Limb (tissue), 2 donors: ENCODE measurements around the gene LRRC26.

Experiments used
- DNase-seq, 2 donors: peaks; one replicate each; pipeline ENCODE4 v3.0.0-alpha.2; 2016; ENCODE audit errors: extremely low spot score in 2 of 2

The LRRC26 gene

DNA sequence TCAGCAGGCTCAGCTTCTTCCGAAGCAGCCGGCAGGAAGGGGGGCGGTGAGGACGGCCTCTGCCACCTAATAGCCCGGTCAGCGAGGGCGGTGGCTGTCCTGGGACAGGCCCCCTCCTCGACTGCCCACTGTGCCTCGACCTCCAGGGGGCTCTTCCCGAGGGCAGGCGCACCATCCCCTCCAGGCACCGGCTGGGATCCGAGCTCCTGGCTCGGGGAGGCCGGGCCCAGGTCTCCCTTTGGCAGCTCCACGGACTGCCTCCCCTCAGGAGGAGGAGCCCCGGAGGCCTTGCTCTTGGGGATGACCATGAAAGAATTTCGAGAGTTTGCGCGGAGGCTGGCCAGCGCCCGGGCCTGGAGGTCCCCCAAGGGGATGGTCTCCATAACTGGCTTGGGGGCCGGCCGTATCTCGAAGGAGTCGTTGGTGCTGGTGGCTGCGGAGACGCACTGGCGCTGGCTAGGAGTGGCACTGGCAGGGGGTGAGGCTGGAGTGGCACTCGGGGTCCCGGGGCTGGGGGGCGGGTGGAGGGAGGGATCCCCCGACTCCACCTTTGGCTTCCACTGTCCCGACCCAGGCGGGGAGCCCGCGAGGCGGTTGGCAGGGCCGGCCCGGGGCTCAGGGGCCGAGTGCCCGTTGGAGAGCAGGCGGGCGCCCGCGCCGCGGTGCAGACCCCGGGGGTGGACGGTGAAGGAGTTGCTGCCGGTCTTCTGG lies 29.7 kb upstream of the LRRC26 start:
- DNase-seq: no peak

DNA sequence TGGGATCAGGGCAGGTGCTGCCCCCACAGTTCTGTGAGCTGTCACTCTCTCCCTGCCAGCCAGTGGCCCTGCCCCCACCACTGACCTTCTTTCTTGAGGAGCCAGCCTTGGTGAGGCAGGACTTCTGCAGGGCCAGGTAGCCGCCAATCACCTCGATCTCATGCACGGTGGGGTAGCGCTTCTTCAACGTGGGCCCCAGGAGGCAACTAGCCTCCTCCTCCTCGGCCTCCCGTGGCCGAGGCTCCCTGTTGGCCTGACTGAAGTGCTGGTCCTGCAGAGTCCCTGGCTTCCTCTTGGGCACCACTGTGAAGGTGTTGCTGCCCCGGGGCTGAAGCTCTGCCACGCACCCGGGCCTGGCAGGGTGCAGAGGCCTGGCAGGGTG lies 29.0 kb upstream of the LRRC26 start:
- no peak for DNase-seq

DNA sequence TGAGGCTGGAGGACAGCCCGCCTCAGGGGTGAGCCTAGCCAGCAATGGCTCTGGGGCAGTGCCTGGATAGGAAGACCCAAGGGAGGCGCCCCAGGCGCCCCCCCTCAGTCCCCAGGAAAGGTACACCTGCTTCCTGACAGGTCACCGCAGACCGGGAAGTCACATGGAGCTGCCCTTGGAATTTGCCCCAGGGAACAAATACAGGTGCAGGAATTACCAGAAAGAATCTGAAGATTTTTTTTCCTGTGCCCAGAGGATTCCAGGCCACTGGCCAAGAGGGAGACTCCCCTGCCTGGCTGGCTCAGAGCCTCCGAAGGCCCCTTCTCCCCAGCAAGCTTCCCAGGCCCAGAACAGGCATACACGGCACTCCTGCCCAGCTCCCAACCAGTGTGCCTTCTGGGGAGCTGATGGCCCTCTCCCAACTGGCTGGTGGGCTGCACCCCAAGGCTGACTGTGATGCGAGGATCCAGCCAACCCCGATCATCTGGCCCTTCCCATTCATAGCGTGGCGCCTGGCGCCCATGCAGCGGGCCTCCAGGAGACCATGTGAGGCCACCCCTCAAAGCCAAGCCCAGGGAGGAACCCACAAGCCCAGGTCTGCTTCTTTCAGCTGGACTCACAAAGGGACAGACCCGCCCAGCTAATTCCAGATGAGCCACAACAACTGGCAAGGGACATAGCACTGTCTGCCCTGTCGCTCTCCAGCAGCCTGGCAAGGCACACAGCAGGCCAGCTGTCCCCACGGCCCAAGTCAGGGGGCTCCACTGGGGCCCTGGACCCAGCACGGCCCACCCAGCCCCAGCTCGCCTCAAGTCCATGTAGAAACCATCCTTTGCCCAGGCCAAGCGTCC lies 28.4 kb upstream of the LRRC26 start:
- DNase-seq: no peak

DNA sequence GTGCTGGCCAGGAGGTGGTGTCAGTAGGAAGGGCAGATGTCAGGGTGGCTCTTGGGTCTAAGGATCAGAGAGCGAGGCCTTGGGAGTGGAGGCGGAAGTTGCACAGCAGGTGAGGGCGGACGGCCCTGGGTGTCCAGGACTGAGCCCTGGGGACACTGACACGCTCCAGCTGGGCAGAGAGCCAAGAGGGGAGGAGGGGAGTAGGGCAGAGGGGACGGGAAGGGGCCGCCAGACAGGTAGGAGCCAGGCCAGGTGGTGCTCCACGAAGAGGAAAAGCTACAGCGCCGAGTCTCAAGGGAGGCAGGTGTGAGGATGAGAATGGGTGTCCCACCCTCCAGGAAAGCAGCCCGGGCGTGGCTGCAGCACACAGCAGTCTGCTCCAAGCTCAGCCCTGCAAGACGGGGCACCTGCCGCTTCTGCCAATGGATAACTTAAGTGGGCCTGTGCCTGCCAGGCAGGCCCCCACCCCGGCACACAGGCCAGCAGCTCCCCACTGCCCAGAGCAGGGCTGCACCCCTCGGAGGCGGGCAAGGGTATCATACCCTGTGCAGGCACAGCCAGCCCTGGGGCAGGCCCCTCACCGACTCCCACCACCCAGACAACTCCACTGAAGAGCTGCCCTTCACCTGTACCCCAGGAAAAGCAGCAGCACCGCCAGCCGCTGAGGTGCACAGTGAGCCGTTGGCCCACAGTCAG lies 25.8 kb upstream of the LRRC26 start:
- DNase-seq: no peak

DNA sequence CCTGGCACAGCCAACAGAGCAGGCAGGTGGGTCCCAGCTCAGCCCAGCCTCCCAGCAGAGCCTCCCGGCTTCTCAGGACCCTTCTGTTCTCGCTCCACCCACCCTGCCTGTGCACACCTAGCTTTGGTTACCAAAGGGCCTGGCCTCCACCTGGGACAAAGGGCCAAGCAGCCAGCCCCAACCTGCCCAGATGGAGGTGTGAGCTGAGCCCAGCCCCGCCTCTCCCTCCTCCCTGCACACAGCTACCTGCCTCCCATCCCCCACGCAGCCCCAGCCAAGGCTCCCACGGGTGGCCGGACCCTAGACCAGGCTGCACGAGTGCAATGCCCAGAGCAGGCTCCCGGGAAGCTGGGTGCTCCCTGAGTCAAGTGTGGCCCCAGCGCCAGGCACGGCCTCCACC lies 25.1 kb upstream of the LRRC26 start:
- no peak for DNase-seq

DNA sequence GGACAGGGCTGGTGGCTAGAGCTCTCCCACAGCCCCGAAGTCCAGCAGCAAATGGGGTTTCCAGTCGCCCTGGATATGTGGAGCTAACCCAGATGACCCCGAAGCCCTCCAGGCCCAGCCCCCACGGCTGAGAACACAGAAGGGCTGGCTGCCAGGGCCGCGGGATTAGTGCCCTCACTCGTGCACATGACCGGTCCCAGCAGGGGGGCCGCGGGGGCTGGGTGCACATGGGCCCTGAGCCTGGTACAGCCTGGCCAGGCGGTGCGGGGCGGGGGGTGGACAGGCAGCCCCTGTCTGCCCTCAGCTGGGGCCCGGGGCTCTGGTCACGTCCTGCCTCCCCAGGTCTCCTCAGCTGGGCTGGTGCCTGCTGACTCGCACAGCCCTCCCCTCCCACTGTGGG lies 24.5 kb upstream of the LRRC26 start:
- no peak for DNase-seq

DNA sequence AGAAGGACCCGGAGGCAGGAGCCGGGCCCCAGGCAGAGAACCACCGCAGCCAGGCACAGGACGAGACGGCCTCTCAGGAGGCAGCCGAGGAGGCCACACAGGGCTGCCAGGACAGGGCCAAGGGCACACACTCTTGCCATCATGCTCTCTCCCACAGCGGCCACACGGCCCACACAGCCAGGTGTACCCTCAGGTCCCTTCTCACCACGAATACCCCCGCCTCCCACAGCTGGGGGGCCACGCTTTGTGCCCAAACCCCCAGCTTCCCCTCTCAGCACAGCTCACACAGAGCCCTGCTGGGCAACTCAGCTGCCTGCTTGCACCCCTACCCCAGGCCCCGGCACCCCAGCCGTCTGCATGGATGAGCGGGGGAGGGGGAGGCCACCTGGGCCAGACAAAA lies 23.9 kb upstream of the LRRC26 start:
- no peak for DNase-seq

DNA sequence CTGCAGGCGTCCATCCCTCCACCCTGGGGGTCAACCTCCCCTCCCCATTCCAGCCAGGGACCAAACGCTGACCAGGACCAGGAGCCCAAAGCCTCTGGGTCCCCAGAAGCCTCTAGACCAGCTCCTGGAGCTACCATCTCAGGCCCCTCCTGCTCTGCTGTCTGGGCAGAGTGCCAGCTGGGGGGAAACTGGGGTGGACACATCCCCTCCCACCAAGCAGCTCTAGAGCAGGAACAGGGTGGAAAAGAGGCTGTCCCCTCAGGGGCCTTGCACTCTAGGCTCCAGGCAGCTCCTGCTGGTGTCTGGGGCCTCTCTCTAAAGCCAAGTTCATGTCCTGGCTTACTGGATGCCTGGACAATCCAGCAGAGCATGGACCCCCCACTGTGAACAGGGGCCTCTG lies 23.0 kb upstream of the LRRC26 start:
- no peak for DNase-seq

DNA sequence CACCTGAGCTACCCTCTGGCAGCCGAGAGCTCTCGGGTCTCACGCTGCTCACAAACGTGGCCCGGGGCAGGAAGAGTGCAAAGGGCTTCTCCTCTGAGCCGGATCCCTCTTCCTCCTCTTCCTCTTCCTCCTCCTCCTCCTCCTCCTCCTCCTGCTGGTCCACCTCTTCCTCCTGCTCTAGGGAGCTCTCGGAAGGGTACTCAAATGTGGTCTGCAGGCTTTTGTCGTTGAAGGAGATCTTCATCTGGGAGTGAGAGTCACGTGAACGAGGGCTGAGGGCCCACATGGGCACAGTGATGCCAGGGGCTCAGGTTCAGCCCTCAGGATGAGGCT lies 22.6 kb upstream of the LRRC26 start:
- no peak for DNase-seq

DNA sequence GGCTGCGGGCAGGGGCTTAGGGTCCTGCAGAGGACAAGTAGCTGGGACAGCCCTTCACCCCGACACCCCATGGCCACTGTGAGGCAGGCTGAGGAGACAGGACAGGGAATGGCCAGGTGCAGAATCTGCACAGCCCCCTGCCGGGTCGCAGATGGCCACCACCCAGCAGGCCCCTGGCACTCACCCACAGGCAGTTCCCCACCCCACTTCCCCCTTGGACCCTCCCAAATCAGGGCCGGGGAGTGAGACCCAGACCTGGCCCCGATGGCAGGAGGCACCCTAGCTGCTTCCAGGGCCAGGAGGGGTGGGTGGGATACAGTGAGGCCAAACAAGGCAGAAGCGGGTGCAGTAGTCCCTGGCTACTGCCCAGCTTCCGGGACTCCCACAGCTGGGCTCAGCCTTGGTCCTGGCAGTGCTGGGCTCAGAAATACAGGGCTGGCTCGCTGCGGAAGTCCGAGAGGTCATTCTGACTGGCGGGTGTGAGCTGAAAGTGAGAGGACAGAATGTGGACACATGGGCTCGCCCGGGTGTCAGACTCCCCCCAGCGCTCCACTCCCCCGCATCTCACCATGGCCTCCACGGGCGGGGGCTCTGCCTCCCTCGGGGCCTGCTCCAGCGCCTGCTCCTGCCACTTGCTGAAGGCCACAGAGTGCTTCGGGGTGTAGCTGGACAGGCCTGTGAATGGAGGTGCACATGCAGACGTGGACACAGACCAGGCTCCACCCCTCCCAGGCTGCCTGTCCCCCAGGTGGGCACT lies 22.0 kb upstream of the LRRC26 start:
- DNase-seq: no peak

DNA sequence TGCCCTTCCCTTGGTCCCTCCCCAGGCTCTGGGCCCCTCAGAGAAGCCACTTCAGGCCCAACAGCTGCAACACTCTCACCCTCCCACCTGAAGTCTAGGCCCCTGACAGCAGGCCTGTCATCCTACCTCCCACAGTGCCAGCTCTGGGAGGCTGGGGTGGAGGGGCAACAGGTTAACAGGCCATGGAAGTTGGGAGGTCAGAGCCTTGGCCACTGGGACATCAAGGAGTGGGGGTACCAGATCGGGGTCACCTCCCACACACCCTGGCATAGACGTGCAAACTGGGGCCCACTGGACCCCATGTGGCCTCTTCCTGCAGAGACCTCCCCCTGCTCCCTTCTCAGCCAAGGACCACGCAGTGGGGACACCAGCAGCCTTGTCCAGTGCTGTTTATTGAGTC lies 21.4 kb upstream of the LRRC26 start:
- DNase-seq: no peak

DNA sequence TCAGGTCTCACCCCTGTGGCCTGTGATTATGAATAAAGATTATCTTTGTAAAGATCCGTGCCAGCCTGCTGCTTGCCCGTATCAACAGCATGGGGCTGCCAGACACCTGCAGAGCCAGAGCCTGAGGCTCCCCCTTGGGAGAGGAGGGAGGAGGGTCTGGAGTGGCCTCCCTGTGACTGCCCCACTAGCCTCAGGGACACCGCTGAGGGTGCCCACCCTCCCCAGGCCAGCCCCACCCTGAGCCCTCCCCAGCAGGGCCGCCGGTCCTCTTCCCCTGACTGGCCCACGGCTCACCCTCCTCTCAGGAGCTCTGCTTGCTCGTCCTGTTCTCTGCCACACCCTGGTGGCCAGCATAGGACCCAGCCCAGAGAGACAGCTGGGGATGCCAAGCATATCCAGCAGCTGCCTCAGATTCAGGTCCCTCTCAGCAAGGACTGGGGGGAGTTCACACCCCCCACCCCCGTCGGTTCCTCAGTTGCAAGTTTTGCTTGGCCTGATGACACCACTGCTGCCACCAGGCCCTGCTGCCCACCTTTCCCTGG lies 20.5 kb upstream of the LRRC26 start:
- DNase-seq: no peak

DNA sequence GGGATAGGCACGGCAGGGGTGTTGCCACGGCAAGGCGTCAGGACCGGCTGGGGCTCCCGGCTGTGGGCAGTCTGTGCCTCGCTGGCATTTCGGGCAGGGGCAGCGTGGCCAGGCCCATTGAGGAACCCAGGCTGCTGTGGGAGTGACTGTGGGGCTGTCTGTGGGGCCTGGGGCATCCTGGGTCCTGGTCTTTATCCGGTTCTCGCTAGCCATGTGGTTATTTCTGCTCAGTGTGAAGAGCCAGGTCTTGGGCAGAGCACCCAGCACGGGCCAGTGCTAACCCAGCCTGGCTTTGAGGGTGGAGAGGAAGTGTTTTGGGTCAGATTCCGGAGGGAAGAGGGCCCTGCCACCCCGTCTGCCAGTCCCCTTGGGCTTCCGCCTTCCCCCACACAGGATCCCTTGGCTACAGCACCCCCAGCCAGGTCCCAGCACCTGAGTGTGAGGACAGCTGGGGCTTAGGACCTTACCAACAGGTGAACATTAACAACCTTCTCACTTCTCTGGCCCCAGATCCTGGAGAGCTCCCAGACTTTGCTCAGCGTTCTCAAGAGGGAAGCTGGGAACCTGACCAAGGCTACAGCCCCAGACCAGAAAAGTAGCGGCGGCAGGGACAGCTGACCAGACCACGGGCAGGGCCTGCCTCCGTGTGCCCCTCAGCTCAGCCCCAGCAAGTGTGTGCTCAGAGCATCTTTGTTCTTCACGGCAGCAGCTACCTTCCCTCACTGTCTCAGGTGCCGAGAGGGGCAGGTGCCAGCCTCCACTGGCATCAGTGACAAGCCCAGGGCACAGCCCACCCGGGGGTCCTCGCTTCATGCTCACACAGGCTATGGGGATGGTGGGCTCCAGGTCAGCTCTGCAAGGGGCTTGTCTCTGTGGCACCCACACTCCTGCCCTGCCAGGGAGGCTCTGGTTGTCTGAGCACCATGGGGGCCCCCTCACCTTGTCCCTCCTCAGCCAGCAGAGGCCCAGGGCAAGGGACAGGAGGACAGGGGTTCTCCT lies 19.7 kb upstream of the LRRC26 start:
- no peak for DNase-seq

DNA sequence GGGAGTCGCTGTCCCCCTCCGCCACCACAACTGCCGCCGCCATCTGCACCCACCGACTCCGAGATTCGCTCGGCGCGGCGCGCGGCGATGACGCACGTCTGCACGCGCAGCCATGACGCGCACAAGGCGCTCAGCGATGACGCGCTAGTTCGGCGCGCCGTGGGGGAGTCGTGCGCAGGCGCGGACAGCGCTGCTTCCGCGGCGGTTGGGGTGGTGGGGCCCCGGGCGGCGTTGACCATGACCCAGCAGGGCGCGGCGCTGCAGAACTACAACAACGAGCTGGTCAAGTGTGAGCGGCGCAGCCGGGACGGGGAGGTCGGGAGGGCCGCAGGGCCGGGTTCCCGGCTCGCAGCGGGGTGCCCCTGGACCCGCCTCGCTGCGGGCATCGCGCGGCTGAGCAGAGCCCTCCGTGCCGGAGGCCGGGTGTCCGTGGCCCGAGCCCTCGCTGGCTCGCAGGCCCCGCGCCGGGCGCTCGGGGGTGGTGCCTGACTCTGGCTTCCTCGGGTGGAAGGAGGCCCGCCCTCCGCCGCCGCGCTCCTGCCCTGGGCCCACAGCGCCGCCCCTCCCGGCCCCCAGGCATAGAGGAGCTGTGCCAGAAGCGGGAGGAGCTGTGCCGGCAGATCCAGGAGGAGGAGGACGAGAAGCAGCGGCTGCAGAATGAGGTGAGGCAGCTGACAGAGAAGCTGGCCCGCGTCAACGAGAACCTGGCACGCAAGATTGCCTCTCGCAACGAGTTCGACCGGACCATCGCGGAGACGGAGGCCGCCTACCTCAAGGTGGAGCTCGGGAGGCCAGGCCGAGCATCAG lies 18.8 kb upstream of the LRRC26 start, which contains the start of the genes ANAPC2 and SSNA1:
Gene ANAPC2, minus strand, starts transcription at position 71 of the 807 bp plus-strand sequence. Its CDS starts 28 bp downstream, at position 43.
Gene SSNA1, plus strand, starts transcription at position 187 of the 807 bp plus-strand sequence. Its CDS starts 51 bp downstream, at position 238.
- peak; percentile 88 to 98 for DNase-seq

DNA sequence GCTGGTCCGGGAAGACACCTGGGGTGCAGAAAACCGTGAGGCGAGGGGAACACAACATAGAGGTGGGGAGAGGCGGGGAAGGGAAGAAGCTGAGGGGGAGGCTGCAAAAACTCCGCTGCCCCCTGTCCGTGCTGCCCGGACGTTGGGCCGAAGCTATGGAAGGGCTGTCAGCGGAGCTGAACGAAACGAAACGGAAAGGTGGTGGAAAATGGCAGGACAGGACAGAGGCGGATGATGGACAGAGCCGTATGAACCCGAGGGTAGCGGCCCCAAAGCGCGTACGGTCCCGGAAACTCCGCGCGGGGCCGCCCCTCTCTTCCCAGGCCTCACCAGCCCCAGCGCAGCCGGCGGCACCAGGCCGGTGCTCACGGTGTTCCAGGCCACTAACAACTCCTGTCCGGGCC lies 18.2 kb upstream of the LRRC26 start:
- DNase-seq: no peak

DNA sequence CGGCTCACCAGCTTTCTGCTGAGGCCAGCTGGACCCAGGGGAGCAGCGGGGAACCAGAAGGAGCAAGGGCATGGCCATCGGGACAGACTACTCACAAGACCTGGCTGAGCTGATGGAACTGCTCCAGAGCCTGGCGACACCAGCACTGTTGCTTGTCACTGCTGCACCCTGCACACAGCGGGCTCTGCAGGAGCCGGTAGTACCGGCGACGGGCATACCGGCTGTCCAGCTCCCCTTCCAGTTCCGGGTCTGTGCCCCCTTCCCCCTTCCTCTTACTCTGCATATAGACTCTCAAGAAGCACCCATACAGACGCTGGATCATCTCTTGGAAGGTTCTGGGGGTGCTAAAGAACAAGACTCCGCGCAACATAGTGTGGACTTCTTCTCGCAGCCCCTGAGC lies 17.5 kb upstream of the LRRC26 start:
- DNase-seq: no peak

DNA sequence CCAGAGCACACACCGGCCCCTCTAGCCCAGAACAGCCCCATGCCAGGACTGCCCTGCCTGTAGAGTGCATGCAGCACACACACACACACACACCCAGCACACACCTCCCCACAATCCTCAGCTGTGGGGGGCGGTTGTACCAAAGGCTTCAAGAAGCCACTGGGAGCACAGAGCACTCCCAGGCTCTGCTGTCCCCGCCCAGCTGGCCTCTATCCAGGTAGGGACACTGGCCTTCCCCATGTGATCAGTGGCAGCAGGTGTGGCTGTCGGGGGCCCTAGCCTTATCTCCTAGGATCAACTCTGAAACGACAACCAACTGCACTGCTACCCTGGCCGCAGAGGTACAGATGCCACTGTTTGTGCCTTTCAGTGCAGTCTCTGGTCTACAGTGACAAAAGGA lies 16.5 kb upstream of the LRRC26 start:
- no peak for DNase-seq

DNA sequence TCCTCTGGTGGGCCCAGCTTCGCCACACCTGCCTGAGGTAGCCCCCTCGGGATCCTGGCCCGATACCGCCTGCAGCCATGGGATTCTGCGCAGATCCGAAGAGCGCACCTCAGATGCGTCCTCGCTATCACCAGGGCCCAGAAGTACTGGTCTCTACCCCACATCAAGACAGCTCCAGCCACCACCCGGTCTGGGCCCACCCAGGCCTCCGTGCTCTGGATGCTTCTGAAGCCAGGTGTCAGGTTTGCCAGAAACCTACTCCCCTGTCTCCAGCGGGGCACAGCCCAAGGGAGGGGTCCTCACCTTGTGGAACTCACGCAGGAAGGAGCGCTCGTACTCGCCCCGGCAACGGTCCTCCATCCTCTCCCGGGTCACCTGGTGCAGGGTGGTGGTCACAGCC lies 16.1 kb upstream of the LRRC26 start:
- DNase-seq: no peak
